Fibroblast of pulmonary artery (primary cell): Measurements from ENCODE around the gene HOXA9.

Experiments
- DNase-seq: peaks from one replicate; pipeline ENCODE4 v3.0.0-alpha.2; 2010; ENCODE audit warnings: low read depth
- H3K4me3 ChIP-seq: replicated peaks from 2 replicates; pipeline ENCODE4 v1.5.1; 2011; ENCODE audit warnings: low read depth, mild to moderate bottlenecking, control low read depth, low read length, moderate library complexity
- CTCF ChIP-seq: IDR thresholded peaks from 2 replicates; pipeline ENCODE4 v1.5.1; 2011; ENCODE audit warnings: mild to moderate bottlenecking, control low read depth, low read length, inconsistent platforms; ENCODE audit errors: missing control alignments

The HOXA9 gene

GRCh38 chr7:27182285-27182841 lies 17.0 kb upstream of the HOXA9 start:
- H3K4me3 ChIP-seq: no peak overlapping the region

GRCh38 chr7:27181795-27182275 lies 16.5 kb upstream of the HOXA9 start:
- no peak overlapping the region for H3K4me3 ChIP-seq
- no peak for DNase-seq
- TF ChIP-seq CTCF: no peak

More at GRCh38 chr7:27182285-27182841, 17.0 kb upstream of the HOXA9 start:
- DNase-seq: no peak
- TF ChIP-seq CTCF: no peak

- no peak for TF ChIP-seq CTCF
- no peak overlapping the region for H3K4me3 ChIP-seq
- DNase-seq: no peak
These were observed 15.4 kb upstream of the HOXA9 start for GRCh38 chr7:27180431-27181420.

GRCh38 chr7:27179503-27180430 lies 14.4 kb upstream of the HOXA9 start:
- H3K4me3 ChIP-seq: no peak overlapping the region
- TF ChIP-seq CTCF: peak; percentile 64
- DNase-seq: peak; percentile 43

GRCh38 chr7:27179030-27179429 lies 13.7 kb upstream of the HOXA9 start:
- no peak for DNase-seq
- TF ChIP-seq CTCF: no peak
- no peak overlapping the region for H3K4me3 ChIP-seq

GRCh38 chr7:27178366-27178765 lies 13.0 kb upstream of the HOXA9 start:
- no peak overlapping the region for H3K4me3 ChIP-seq
- TF ChIP-seq CTCF: no peak
- no peak for DNase-seq
